Measurements from ENCODE around the gene CCL8.

Gene CCL8

GRCh38 chr17:34319039-34319483 lies at the start of gene CCL8:
Gene CCL8, plus strand, starts transcription at chr17:34319435. Its CDS starts 67 bp downstream, at chr17:34319502.
- no peak for DNase-seq

DNA sequence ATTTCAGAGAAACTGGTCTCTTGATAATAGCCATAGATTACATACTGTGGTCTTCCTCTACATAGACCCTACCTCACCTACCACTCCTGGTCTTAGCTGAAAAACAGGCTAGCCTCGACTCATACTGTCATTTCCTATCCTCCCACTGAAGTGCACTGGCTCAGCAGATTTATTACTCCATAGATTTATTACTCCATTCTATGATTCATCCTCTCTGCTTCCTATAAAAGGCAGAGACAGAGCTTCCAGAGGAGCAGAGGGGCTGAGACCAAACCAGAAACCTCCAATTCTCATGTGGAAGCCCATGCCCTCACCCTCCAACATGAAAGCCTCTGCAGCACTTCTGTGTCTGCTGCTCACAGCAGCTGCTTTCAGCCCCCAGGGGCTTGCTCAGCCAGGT lies 49.3 kb upstream of the CCL8 start, which contains the start of gene CCL7:
Gene CCL7 (plus strand): TSS at position 253 of the 400 bp plus-strand sequence. CDS start 70 bp downstream, at position 323.
- no peak for DNase-seq

GRCh38 chr17:34275881-34276280 lies 43.4 kb upstream of the CCL8 start:
- no peak for DNase-seq

- no peak for DNase-seq
These were observed 42.4 kb upstream of the CCL8 start for GRCh38 chr17:34276826-34277225.

GRCh38 chr17:34283571-34283970 lies 35.7 kb upstream of the CCL8 start:
- DNase-seq = no peak

- no peak for DNase-seq
These were observed 33.9 kb upstream of the CCL8 start, which contains the start of gene CCL11 for GRCh38 chr17:34285286-34285792. Gene CCL11, plus strand, starts transcription at chr17:34285742. Its CDS starts 67 bp downstream, at chr17:34285809.

GRCh38 chr17:34287875-34288274 lies 31.4 kb upstream of the CCL8 start:
- DNase-seq = no peak

DNA sequence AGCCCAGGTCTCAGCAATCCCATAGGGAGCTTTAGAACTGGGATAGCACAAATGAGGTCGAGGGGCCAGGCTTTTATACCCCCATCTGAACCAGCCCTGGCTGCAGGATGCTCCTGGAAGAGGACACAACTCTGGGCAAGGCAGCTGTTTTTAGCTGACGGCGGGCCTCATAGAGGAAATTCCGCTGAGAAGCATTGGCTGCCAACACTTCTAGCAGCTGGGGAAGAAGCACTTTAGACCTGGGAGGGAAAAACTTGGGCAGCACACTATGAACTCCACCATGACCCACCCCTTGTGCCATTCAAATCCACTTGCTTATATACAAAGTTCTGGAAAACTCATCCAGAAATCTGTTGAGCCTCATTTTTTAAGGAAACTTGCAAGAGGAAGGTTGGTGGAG lies 28.6 kb upstream of the CCL8 start:
- DNase-seq = no peak

GRCh38 chr17:34291721-34292348 lies 27.4 kb upstream of the CCL8 start:
- no peak for DNase-seq

DNA sequence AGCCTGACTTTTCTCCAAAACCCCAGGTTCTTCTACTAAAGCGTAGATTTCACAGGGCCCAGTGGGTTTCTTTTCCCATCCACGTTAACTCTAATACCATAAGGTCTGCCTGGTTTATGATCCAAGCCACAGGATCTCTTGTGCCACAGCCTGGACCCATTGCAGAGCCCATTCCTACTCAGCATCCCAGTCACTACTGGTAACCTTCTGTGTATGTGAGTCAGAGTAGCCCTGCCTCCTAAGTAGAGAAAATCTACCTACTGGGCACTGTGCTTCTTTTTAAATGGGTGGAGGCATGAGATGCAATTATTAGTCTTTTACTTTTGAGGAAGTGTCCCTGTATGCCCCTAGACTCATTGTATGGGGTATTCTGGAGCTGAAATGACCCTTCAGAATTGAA lies 20.2 kb upstream of the CCL8 start:
- DNase-seq = no peak

DNA sequence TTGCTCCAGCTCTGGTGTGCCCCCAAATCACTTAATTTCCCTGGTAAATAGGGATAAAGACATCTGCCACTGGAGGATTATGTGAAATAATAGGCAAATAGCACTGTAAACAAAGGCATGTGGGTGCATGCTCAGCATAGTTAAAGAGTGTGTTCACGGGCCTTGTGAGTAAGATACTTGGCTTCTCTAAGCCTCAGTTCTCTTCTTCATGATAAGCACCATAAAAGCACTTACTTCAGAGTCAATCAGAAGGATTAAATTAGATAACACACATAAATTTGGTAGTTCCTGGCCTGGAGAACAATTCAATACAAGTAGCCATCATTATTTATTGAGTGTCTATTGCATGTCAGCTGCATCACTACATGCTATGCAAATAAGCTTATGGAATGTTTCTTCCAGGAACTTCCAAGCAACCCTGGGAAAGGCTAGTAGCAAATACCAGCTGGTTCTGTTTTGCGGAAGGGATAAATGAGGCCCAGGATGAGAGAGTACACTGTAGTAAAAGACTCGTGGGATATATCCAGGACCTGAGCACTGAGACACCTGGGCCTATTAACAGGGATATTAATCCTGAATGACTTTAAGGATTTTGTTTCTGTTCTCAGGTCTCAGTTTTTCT lies 19.2 kb upstream of the CCL8 start:
- no peak for DNase-seq

DNA sequence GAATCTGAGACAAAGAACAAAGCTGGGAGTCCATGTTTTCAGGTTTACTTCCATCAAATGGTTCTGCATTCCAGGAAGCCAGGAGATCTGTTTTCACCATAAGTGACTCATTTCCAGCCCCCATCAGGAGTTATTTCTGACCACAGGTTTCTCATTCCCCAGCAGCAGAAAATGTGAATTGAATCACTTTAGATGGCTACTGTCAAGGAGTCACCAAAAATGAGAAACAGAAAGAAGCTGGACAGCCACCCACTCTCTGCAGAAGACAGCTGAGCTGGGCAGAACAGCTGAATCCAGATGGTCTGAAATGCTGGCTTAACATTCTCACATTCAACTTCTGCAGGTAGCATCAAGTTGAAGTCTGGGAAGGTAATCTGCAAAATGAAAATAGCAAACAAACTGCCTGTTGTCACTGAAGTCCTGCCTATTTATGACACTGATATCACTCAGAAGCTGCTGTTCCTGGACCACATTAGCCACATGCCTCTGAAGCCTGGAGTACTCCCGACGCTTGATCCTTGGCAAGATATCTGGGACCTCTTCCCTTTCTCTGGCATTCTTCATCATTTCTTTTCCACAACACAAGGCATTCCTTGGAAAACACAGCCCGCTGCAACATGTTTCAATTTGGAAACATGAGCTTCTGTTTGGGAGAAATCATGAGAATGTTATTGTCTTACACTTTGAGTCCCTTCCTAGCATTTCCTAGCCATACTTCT lies 18.4 kb upstream of the CCL8 start:
- DNase-seq = no peak

GRCh38 chr17:34301986-34302385 lies 17.2 kb upstream of the CCL8 start:
- no peak for DNase-seq

DNA sequence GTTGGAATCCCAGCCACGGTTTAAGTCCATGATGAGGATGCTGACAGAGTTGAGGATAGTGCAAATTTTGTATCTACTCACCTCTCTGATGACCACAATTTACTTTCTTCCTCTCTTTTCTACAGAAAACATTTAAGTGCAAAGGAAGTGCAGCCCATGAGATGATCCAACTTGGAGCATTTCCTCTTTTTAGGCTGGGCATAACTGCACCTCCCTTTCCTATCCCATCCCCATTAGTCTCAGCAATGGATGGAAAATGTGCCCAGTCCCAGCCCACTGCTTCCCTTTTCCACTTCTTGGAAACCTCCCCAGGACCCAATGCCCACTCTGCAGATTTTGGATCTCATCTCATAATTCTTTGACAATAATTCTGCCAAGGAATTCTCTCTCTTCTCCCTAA lies 16.6 kb upstream of the CCL8 start:
- no peak for DNase-seq

DNA sequence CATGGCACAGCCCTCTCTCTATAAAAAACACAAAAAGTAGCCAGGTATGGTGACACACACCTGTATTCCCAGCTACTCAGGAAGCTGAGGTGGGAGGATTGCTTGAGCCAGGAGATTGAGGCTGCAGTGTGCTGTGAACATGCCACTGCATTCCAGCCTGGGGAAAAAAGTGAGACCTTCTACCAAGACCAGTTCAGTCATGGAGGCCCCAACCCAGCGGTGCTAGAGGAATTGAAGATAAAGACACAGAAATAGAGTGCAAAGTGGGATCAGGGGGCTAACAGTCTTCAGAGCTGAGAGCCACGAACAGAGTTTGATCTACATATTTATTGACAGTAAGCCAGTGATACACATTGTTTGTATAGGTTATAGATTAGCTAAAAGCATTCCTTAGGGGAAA lies 15.6 kb upstream of the CCL8 start:
- no peak for DNase-seq

DNA sequence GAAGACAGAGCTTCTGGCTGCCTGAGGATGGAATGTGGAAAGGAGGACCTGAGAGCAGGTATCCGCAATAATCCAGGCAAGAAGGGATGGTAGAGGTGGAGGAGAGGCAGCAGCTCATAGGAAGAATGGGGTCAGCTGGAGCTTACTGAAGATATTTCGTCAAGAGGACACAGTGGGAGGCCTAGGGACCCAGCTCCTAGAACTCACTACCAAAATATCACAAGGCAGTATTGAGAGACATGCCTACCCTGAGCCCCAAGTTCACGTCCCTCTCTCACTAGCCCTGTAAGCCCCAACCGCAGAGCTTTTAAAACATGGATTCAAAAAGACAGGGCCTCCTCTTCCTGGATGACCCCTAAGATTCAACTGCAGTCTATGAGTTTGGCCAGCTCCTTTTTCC lies 14.2 kb upstream of the CCL8 start:
- no peak for DNase-seq

GRCh38 chr17:34305606-34306005 lies 13.6 kb upstream of the CCL8 start:
- no peak for DNase-seq

DNA sequence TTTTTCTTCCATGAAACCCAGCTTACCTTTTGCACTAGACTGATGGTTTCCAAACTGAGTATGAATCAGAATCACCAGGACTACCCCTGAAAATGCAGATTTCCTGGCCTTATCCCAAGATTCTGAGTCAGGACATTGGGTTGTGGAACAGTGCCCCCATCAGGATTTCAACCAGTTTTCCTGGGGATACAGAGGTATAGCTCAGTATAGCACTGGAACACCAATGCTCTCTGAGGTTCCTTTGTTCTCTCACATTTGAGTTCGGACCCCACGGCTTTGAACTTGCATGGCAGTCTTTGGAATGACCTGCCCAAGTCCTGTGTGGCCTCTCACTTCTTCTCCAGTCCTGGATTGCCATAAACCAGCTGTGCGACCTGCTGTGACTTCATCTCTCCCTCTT lies 12.8 kb upstream of the CCL8 start:
- DNase-seq = no peak

DNA sequence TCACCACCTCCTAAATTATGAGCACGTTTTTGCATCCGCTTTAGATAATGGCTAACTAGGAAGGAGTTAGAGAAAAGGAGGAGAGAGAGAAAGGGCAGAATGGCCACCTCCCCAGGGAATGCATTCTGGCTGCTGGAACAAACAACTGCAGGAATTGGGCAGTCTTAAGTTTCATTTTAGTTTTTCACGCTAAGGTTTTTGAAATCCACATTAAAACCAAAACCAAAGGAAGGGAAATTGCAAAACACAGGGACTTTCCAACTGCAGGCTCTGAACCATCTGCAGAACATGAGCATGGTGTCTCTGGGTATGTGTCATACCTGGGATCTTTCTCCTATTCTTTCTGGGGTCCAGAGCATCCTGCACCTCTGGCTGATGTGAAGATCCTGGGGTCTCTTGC lies 12.1 kb upstream of the CCL8 start:
- DNase-seq = no peak

DNA sequence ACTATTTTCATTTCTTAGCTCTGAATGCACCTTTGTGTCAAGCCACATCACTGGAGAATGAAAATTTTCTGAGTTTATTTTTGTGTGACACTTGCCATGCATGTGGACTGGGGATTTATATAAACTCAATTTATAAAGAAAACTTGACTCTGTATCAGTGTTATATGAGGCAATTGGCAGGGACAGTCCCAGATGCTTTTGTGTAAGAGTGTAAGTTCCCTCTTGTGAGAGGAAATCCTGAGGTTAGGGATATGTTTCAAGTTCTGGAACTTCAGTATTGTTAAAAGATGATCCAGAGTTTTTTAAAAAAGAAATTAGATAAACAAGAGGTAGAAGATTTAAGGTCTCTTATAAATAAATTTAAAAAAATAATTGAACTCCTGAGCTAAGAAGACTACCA lies 10.9 kb upstream of the CCL8 start:
- no peak for DNase-seq

DNA sequence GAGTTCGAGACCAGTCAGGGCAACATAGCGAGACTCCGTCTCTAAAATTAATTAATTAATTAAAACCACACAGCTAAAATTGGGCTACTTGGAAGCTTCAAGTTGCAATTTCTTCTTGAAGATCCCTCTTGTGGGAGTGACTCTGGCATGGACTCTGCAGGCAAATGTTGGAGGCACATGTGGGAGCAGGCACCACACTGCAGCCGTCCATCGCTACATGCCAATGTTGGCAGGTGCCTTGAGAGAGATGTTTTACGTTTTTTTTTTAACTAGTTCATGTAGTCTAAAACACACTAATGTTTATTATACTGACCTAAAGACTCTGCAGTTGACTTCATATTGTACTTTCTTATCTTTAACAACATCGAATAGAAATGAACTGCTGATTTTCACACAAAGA lies 7.9 kb upstream of the CCL8 start:
- DNase-seq = no peak

DNA sequence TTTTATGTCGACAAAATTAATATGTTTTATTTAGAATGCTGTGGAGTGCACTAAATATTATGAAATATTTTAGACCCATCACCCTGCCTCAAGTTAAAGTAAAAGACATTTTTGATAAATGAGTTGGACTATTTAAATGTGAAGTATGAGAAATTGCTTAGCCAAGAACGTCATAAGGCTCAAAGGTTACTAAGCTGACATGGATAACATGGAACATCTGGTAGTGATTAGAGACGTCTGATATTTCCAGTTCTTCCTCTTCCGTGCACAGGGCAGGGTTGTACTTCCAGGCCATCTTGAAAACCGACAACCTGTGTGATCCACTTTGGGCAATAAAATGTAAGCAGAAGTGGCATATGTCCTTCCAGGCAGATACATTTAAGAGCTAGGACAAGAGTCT lies 7.2 kb upstream of the CCL8 start:
- no peak for DNase-seq

- no peak for DNase-seq
These were observed 6.1 kb upstream of the CCL8 start for GRCh38 chr17:34313164-34313563.

DNA sequence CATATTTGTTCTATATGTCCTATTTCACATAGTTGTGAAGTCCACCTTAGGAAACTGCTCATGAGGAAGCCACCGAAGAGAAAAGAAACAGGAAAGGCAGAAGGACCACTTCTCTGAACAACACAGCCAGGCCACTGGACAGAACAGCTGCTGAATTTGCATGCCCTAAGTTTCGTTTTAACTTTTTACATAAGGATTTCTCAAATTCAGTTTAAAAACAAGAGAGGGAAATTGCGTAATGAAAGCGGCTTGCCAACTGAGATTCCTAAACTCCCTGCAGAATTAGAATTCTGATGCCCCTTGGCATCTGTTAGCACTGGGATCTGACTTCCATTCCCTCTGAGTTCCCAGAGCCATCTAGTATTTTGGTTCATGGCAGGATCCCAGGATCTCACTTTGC lies 5.0 kb upstream of the CCL8 start:
- no peak for DNase-seq

Measured in stimulated activated CD4-positive, alpha-beta T cell treated with anti-CD3 and anti-CD28 coated beads, Interleukin-2, amount 100 ng/mL, for 24 hours (primary cell).